Left lung (tissue), 10 donors: Measurements from ENCODE around the gene EPO. TPM values are rescaled to one million over a fixed set of nuclear protein-coding genes. Genes with fewer than 3 reads are reported as not detected.
A peak's percentile ranks its signal among the peaks of the same experiment; 100 is the strongest.

Experiments used
- ATAC-seq: fragments of 200-7000 bp; cut with Tn5 transposase; one replicate; pipeline ENCODE4 v1.9.1; 2020; ENCODE audit warnings: moderate library complexity
- DNase-seq, 4 donors: peaks; one replicate each; pipeline ENCODE4 v3.0.0-alpha.2; 2013 to 2020
- H3K27ac ChIP-seq, 2 donors: fragments of 200-600 bp; sonication (generic) in 1 of 2; one replicate each; pipeline versions ENCODE4 v1.5.0 to v1.8.0; 2020 to 2021
- H3K27me3 ChIP-seq, 2 donors: fragments of 200-600 bp; sonication (generic) in 1 of 2; one replicate each; pipeline versions ENCODE4 v1.5.0 to v1.8.0; 2020 to 2021
- H3K36me3 ChIP-seq, 2 donors: fragments of 200-600 bp; sonication (generic) in 1 of 2; one replicate each; pipeline versions ENCODE4 v1.5.0 to v1.8.0; 2020 to 2021
- H3K4me1 ChIP-seq, 2 donors: fragments of 200-600 bp; one replicate each; pipeline ENCODE4 v1.8.0; 2021
- H3K4me3 ChIP-seq, 2 donors: fragments of 200-600 bp; sonication (generic) in 1 of 2; one replicate each; pipeline versions ENCODE4 v1.5.0 to v1.8.0; 2020 to 2021; ENCODE audit warnings: mild to moderate bottlenecking in 1 of 2
- H3K9me3 ChIP-seq, 2 donors: fragments of 200-600 bp; sonication (generic) in 1 of 2; one replicate each; pipeline versions ENCODE4 v1.5.0 to v1.8.0; 2020 to 2021
- intact Hi-C, 2 donors: fragments of 100-400 bp; cut with DNase I; formaldehyde crosslinking; loops; one replicate each; pipeline versions ENCODE4 v1.11.2 to v1.14.2; 2022
- polyA plus RNA-seq, 6 donors: library from polyadenylated mRNA; unstranded; fragments of 120-200 nt; gene quantifications; one replicate each; pipeline ENCODE4 v1.2.1, GENCODE V29; 2013; ENCODE audit not compliant: insufficient read length in 6 of 6
- total RNA-seq, 2 donors: library from RNA; stranded (reverse); fragmentation: NEBNext Ultra II Directional; extraction: Animal tissue kit (Norgen Biotek cat#: 25700); gene quantifications; one replicate each; pipeline ENCODE4 v1.2.1, GENCODE V29; 2021
- TF ChIP-seq, protein P1 (sequence below), 2 donors: fragments of 200-600 bp; sonication (generic) in 1 of 2; IDR thresholded peaks; one replicate each; pipeline versions ENCODE4 v1.5.0 to v1.8.0; 2021; ENCODE audit warnings: antibody characterized with exemption in 2 of 2
- donor health status: DM: no; HTN: yes; CAD: no.
- donor health status: DM: no; HTN: no; CAD: no.

The EPO gene
- total and polyA plus RNA-seq, 8 donors = 0.20 to 0.34 (median 0.28) TPM; not detected in 5

DNA sequence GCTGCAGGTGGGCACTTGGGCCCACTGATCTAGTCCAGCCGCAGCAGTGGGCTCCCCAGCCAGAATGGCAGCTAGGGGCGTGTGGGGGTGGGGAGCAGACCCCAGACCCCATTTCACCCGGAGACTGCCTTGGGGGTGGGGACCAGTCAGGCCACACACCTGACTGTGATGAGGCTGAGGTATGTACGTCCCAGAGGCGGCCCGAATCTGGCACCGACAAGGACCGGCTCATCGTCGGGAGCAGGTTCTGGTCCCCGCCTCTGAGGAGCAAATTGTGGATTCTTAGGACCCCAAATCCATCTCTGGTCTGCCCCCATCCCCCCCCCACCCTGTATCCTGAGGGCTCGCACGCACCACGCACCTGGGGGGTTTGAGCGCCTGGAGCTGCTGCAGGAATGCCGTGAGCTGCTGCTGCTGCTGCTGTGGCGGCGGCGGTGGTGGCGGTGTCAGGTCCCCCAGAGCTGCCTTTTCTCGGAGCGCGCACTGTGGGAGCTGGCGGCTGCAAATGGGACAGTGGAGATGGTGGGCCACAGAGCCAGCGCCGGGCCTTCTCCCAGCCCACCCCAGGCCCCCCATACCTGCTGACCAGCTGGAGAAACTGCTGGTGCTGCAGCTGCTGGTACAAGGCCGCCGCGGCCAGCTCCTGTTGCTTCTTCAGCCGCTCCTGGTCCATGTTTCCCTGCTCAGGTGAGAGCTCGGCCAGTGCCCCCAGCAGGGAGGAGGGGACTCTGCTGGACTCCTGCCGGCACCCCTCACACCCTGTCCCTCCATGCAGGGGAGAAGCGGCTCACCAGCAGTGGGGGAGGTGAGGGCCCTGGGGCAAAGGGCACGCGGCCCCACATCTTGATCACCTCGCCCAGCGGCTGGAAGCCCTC is 36.4 kb upstream of the EPO start:
- H3K9me3 ChIP-seq = no peaks in the 10 kb centered on the region
- DNase-seq (peak in 1 of 4 donors; percentile 69), ATAC-seq (no peak)
- H3K27ac ChIP-seq = no peak overlapping the region
- no peak overlapping the region for H3K4me3 ChIP-seq
- peaks cover 0 to 99% of the 10 kb centered on the region in 2 donors for H3K36me3 ChIP-seq
- no peaks in the 10 kb centered on the region for H3K27me3 ChIP-seq
- intact Hi-C loops = loop anchor here in 1 of 2 donors (10.0 kb wide), 1 partner anchor 209 kb away; the partner anchor contains the start of gene TSC22D4
- TF ChIP-seq, protein P1, sequence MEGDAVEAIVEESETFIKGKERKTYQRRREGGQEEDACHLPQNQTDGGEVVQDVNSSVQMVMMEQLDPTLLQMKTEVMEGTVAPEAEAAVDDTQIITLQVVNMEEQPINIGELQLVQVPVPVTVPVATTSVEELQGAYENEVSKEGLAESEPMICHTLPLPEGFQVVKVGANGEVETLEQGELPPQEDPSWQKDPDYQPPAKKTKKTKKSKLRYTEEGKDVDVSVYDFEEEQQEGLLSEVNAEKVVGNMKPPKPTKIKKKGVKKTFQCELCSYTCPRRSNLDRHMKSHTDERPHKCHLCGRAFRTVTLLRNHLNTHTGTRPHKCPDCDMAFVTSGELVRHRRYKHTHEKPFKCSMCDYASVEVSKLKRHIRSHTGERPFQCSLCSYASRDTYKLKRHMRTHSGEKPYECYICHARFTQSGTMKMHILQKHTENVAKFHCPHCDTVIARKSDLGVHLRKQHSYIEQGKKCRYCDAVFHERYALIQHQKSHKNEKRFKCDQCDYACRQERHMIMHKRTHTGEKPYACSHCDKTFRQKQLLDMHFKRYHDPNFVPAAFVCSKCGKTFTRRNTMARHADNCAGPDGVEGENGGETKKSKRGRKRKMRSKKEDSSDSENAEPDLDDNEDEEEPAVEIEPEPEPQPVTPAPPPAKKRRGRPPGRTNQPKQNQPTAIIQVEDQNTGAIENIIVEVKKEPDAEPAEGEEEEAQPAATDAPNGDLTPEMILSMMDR (IDR thresholded peaks at IDR 0.05) = no peak
- H3K4me1 ChIP-seq = peaks cover 0 to 19% of the 10 kb centered on the region in 2 donors

DNA sequence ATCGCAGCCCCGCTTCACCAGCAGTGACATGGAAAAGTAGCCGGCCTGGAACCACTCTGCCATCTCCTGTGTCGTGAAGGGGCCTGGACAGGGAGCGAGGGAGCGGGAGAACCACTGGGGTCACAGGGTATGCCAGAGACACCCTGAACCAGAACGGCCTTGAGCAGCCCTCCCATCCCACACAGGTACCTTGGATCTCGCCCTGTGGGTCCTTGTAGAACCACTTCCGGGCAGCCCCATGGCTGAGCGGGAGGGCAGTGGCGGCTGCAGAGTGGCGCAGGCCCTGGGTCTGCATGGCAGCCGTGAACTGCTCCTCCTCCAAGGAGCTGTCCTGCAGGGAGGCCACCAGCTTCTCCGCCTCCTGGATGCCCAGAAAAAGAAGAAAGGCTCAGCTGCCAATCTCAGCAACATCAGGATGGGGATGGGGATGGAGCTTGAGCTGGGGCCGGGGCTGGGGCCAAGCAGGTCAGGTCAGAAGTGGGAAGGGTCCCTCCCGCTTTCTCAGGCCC is 35.7 kb upstream of the EPO start:
- TF ChIP-seq, protein P1 (IDR thresholded peaks at IDR 0.05) = no peak
- DNase-seq (peak in 1 of 4 donors; percentile 55), ATAC-seq (no peak)
- no peaks in the 10 kb centered on the region for H3K27me3 ChIP-seq
- H3K4me3 ChIP-seq = no peak overlapping the region
- no peak overlapping the region for H3K27ac ChIP-seq
- intact Hi-C loops = loop anchor here in 1 of 2 donors (10.0 kb wide), 1 partner anchor 210 kb away; the partner anchor contains the start of gene TSC22D4
- peaks cover 0 to 12% of the 10 kb centered on the region in 2 donors for H3K4me1 ChIP-seq
- peaks cover 0 to 97% of the 10 kb centered on the region in 2 donors for H3K36me3 ChIP-seq
- H3K9me3 ChIP-seq = no peaks in the 10 kb centered on the region

DNA sequence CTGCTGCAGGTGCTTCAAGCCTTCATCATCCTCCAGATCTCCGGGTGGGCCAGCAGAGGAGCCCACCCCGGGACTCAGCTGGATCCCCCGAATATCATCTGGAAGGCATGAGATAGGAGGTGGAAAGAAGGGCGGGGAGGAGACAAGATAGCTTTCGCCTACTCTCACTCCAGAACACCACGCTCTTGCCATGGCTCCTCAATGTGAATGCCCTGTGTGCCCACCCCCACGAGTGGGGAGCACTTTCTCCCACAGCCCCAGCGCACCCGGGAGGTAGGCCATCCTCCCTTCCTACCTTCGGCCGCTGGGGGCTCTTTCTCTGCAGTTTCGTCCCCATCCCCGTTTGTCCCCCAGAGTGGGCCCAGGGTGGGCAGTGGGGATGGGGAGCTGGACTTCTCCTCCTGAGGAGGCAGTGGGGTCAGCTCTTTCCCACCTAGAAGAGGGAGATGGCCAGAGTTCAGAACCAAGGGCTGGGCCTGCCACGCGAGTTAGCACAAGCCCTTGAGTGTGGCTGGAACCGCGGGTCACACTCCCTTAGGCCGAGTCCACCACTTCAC is 35.1 kb upstream of the EPO start:
- Histone ChIP-seq H3K4me3 (no peak overlapping the region), H3K4me1 (peaks cover 0 to 7% of the 10 kb centered on the region in 2 donors), H3K27me3 (no peaks in the 10 kb centered on the region), H3K9me3 (no peaks in the 10 kb centered on the region), H3K27ac (no peak overlapping the region), H3K36me3 (peaks cover 0 to 92% of the 10 kb centered on the region in 2 donors)
- ATAC-seq (no peak), DNase-seq (peak in 1 of 4 donors; percentile 61)
- TF ChIP-seq, protein P1 (IDR thresholded peaks at IDR 0.05) = no peak
- intact Hi-C loops = loop anchor here in 1 of 2 donors (10.0 kb wide), 1 partner anchor 210 kb away; the partner anchor contains the start of gene TSC22D4

DNA sequence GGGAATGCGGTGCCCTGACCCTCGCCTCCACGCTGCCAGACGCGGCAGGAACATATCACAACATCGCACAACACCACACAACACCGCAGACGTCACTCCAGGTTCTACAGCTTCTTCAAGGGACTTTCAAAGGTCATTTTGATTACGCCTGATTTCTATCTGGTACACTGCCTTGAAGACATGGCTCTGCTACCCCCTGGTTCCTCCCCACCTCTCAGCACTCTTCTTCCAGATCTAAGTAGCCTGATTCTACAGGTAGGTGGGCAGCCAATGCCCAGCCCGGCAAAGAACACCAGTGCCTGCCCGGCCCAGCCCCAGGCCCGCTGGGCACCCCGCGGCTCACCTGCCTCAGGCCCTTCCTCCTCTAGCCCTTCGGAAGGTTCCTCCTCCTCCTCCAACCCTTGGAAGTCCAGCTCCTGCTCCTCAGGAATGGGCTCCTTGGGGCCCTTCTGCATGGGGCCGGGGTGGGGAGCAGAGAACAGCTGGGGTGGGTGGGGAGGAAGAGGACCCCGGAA is 34.6 kb upstream of the EPO start:
- H3K27me3 ChIP-seq = no peaks in the 10 kb centered on the region
- H3K4me3 ChIP-seq = no peak overlapping the region
- peaks cover 0 to 86% of the 10 kb centered on the region in 2 donors for H3K36me3 ChIP-seq
- H3K9me3 ChIP-seq = no peaks in the 10 kb centered on the region
- intact Hi-C loops = loop anchor here in 1 of 2 donors (10.0 kb wide), 1 partner anchor 211 kb away; the partner anchor contains the start of gene TSC22D4
- TF ChIP-seq, protein P1 (IDR thresholded peaks at IDR 0.05) = no peak
- peaks cover 0 to 3% of the 10 kb centered on the region in 2 donors for H3K4me1 ChIP-seq
- no peak overlapping the region for H3K27ac ChIP-seq
- ATAC-seq (no peak), DNase-seq (peak in 1 of 4 donors; percentile 51)
